Measurements from ENCODE around the gene BCAP29. TPM values are rescaled to one million over a fixed set of nuclear protein-coding genes. Genes with fewer than 3 reads are reported as not detected.

Gene BCAP29
- total RNA-seq, 4 donors from 2014 or later, result 112 to 147 (median 131) TPM

GRCh38 chr7:107564553-107565298, 15.3 kb upstream of the BCAP29 start:
- TF ChIP-seq, protein P1, sequence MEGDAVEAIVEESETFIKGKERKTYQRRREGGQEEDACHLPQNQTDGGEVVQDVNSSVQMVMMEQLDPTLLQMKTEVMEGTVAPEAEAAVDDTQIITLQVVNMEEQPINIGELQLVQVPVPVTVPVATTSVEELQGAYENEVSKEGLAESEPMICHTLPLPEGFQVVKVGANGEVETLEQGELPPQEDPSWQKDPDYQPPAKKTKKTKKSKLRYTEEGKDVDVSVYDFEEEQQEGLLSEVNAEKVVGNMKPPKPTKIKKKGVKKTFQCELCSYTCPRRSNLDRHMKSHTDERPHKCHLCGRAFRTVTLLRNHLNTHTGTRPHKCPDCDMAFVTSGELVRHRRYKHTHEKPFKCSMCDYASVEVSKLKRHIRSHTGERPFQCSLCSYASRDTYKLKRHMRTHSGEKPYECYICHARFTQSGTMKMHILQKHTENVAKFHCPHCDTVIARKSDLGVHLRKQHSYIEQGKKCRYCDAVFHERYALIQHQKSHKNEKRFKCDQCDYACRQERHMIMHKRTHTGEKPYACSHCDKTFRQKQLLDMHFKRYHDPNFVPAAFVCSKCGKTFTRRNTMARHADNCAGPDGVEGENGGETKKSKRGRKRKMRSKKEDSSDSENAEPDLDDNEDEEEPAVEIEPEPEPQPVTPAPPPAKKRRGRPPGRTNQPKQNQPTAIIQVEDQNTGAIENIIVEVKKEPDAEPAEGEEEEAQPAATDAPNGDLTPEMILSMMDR (IDR thresholded peaks at IDR 0.05; ENCODE audit: low read depth), result no peak

DNA sequence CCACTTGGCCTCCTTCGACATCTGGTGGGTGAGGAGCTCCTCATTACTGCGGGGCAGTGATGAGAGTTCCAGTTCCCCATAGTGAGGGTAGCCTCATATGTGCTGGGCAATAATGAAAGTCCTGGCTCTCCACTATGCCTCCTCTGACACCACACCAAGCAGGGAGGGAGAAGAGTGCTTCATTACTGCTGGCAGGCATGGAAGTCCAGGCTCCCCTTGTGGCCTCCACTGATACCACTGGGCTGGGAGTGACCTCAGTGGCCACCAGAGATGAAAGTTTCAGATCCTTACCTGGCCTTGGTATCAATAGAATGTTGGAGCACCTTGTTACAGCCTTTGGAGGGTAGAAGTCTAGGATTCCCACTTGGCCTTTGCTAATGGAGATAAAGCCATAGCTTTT, 9.7 kb upstream of the BCAP29 start:
- TF ChIP-seq, protein P1 (IDR thresholded peaks at IDR 0.05; ENCODE audit: low read depth), result no peak

DNA sequence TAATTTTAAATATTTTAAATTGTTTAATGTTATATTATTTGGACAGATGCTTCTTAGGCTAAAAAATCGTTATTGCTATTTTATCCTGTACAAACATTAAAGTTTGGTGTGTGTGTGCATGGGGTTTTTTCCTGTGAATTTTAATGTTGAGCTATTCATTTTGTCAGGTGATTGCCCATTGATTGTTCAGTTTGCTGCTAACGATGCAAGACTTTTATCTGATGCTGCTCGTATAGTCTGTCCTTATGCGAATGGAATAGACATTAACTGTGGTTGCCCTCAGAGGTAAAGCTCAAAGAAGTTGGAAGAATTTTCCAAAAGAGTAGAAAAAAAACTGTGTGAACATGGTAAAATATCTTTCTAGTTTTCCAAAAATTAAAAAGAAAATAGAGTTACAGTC, 6.5 kb upstream of the BCAP29 start:
- TF ChIP-seq, protein P1 (IDR thresholded peaks at IDR 0.05; ENCODE audit: low read depth), result no peak

GRCh38 chr7:107579554-107579884, 527 bp upstream of the BCAP29 start:
- TF ChIP-seq, protein P1 (IDR thresholded peaks at IDR 0.05; ENCODE audit: low read depth), result no peak

- TF ChIP-seq, protein P1 (IDR thresholded peaks at IDR 0.05; ENCODE audit: low read depth), result no peak
Observed at GRCh38 chr7:107580716-107581383, 804 bp downstream of the BCAP29 start.

- TF ChIP-seq, protein P1 (IDR thresholded peaks at IDR 0.05; ENCODE audit: low read depth), result no peak
Observed at GRCh38 chr7:107581387-107582013, 1.5 kb downstream of the BCAP29 start.

DNA sequence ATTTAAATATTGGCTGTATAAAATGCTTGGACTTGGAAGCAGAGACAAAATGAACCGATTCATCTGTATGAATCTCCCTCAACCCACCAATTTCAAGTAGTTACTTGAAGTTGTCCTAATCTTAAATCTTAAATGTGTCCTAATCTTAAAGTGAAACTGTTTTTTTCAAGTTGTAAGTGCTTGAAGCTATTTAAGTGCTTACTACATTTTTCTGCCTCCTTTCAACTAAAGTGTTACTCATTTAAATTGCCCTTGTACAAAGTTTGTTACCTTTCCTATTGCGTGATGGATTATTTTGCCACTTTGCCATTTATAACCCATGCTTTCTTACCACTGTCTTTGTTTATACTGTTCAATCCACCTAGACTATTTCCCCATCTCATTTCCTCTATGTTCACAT, 2.8 kb downstream of the BCAP29 start:
- TF ChIP-seq, protein P1 (IDR thresholded peaks at IDR 0.05; ENCODE audit: low read depth), result no peak
